ENCODE data around the gene NPW. TPM values are rescaled to one million over a fixed set of nuclear protein-coding genes. Genes with fewer than 3 reads are reported as not detected.

Gene NPW
- total RNA-seq, 4 donors from 2014 or later: not detected

GRCh38 chr16:2022723-2023091 is 3.1 kb downstream of the NPW start:
- Histone ChIP-seq H3K27ac (replicated peaks in 1 of 4) (no peak overlapping the region), H3K4me1 (peaks cover 46 to 66% (median 61%) of the 10 kb centered on the region in 4 donors), H3K27me3 (peaks cover 0 to 49% (median 25%) of the 10 kb centered on the region in 4 donors), H3K4me3 (peak overlapping the region; percentile 33 to 50 (median 44)), H3K36me3 (no peaks in the 10 kb centered on the region), H3K9me3 (no peaks in the 10 kb centered on the region)
- DNase-seq (ENCODE audit: extremely low spot score): no peak
- intact Hi-C loops (cut with DNase I): loop anchor here (1.0 kb wide), 2 partner anchors 117 to 121 kb away; no protein-coding TSS in a partner anchor
- TF ChIP-seq EP300 (IDR thresholded peaks at IDR 0.05) (no peak), POLR2A (IDR thresholded peaks at IDR 0.05; ENCODE audit: low read depth) (no peak), POLR2AphosphoS5 (IDR thresholded peaks at IDR 0.05) (no peak), CTCF (IDR thresholded peaks at IDR 0.05) (no peak)
- 0% methylated on average over 3 of the region's 14 CpGs for WGBS

GRCh38 chr16:2023092-2024031 is 3.8 kb downstream of the NPW start:
- intact Hi-C loops (cut with DNase I): loop anchor here (1.0 kb wide), 1 partner anchor 116 kb away; no protein-coding TSS in a partner anchor
- no peaks in the 10 kb centered on the region for H3K36me3 ChIP-seq
- 22% methylated on average over 11 of the region's 53 CpGs for WGBS
- peak; percentile 98 for DNase-seq (ENCODE audit: extremely low spot score)
- peak overlapping the region; percentile 33 to 50 (median 44) for H3K4me3 ChIP-seq
- H3K27ac ChIP-seq (replicated peaks in 1 of 4): peak overlapping the region; percentile 63 to 74 (median 70)
- peaks cover 47 to 72% (median 68%) of the 10 kb centered on the region in 4 donors for H3K4me1 ChIP-seq
- peaks cover 0 to 43% (median 25%) of the 10 kb centered on the region in 4 donors for H3K27me3 ChIP-seq
- no peaks in the 10 kb centered on the region for H3K9me3 ChIP-seq
- TF ChIP-seq EP300 (IDR thresholded peaks at IDR 0.05): no peak
- TF ChIP-seq CTCF (IDR thresholded peaks at IDR 0.05): peak; percentile 99
- TF ChIP-seq POLR2A (IDR thresholded peaks at IDR 0.05; ENCODE audit: low read depth): no peak
- TF ChIP-seq POLR2AphosphoS5 (IDR thresholded peaks at IDR 0.05): peak; percentile 71 to 84

- Histone ChIP-seq H3K36me3 (peaks cover 0 to under 1% (median 0%) of the 10 kb centered on the region in 4 donors), H3K4me1 (peaks cover 50 to 79% (median 74%) of the 10 kb centered on the region in 4 donors), H3K27me3 (peaks cover 0 to 36% (median 23%) of the 10 kb centered on the region in 4 donors), H3K9me3 (no peaks in the 10 kb centered on the region), H3K27ac (replicated peaks in 1 of 4) (peak overlapping the region; percentile 63 to 74 (median 70)), H3K4me3 (peak overlapping the region in 3 of 4 donors; percentile 33 to 50 (median 46))
- DNase-seq (ENCODE audit: extremely low spot score): no peak
- no peak for TF ChIP-seq EP300 (IDR thresholded peaks at IDR 0.05)
- TF ChIP-seq CTCF (IDR thresholded peaks at IDR 0.05): no peak
- TF ChIP-seq POLR2A (IDR thresholded peaks at IDR 0.05; ENCODE audit: low read depth): no peak
- no peak for TF ChIP-seq POLR2AphosphoS5 (IDR thresholded peaks at IDR 0.05)
- intact Hi-C loops (cut with DNase I): no loop called here
- 85% methylated on average over 12 of the region's 12 CpGs for WGBS
Measured at GRCh38 chr16:2024032-2024420, 4.4 kb downstream of the NPW start.

- TF ChIP-seq POLR2AphosphoS5 (IDR thresholded peaks at IDR 0.05) (no peak), CTCF (IDR thresholded peaks at IDR 0.05) (no peak), EP300 (IDR thresholded peaks at IDR 0.05) (no peak), POLR2A (IDR thresholded peaks at IDR 0.05; ENCODE audit: low read depth) (no peak)
- H3K27ac ChIP-seq (replicated peaks in 1 of 4): no peak overlapping the region
- peaks cover 44 to 79% (median 77%) of the 10 kb centered on the region in 4 donors for H3K4me1 ChIP-seq
- no peak for DNase-seq (ENCODE audit: extremely low spot score)
- H3K36me3 ChIP-seq: peaks cover 0 to 13% (median 8%) of the 10 kb centered on the region in 4 donors
- H3K4me3 ChIP-seq: no peak overlapping the region
- no peaks in the 10 kb centered on the region for H3K9me3 ChIP-seq
- peaks cover 0 to 24% (median 11%) of the 10 kb centered on the region in 4 donors for H3K27me3 ChIP-seq
- intact Hi-C loops (cut with DNase I): no loop called here
- 100% methylated on average over 4 of the region's 14 CpGs for WGBS
Measured at GRCh38 chr16:2025251-2025650, 5.7 kb downstream of the NPW start.

All from esophagus muscularis mucosa (tissue), 4 donors.